GM21723 (cell line): Measurements from ENCODE around the gene RADX.
"Not testable (repeated sequence)": the region's sequence is repeated elsewhere in the genome, so short reads cannot be mapped to it uniquely, and the experiment has no call there.

Experiments
- ATAC-seq: cut with Tn5 transposase; IDR thresholded peaks from one replicate; pipeline ENCODE4 v1.9.1; 2021; ENCODE audit warnings: mild to moderate bottlenecking, moderate library complexity; ENCODE audit not compliant: unreplicated experiment

RADX gene

DNA sequence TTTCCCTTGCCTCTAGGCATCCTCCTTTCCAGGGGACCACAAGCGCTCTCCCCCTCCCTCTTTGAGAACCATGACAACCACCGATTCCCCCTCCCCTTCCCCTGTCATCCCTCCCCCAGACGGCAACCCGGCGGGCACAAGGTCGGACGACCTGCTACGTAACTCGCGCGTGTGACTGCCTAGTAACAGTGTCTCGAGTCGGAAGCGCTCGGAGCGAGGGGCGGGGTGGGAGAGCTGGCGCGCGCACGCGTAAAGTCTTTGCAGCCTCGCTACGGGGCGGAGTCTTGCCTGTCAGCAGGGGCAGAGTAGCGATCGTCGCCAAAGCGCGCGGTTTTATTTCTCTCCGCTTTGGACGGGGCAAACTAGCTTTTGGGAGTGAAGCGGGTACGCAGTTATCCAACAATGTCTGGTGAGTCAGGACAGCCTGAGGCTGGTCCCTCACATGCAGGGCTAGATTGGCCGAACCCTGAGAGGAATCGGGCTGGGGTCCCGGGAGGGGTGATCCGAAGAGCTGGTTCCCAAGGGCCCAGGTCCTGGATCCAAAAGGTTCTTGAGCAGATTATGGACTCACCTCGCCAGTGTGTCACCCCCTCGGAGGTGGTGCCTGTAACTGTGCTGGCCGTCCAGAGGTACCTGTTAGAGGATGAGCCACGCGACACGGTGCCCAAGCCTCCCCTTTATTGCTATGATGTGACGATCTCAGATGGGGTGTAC lies at the start of gene RADX:
TSS of gene RADX (plus strand) at position 300 of the 714 bp plus-strand sequence. CDS start at position 403, 103 bp downstream.
- ATAC-seq, result peak; percentile 96

DNA sequence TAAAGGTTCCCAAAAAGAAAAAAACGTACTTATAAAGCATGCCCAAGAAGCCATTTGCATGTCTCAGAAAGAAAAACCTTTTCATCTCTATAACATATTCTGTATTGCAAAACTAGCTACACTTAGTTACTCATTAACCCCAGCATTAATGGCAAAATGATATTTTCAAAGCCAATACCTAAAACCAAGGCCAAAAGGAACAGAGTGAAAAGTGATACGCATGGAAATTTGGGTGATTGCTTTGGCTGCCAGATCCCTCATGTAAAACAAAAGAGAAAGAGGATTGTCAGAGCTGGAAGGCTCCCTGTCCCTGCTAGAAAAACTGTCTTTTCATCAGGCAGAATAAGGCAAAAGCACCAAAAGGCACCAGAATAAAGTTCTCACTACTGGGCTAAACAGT lies 46.8 kb upstream of the RADX start:
- no peak for ATAC-seq

DNA sequence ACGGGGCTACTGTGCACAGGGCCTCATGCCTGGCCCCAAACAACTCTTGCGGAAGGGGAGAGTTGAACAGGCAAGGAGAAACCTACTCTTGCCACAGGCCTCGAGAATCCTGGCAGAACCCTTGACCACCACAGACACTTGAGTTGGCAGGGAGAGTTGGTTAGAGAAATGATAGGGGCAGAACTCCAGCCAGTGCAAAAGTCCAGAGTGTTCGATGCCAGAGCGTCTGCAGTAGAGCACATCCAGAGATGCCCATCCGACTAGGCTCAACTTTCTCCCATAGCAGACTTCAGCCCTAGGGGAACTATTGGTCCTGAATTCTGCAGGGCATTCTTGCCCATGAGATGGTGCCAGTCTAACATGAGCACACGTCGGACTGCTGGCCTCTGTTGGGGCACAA lies 45.4 kb upstream of the RADX start:
- no peak for ATAC-seq

DNA sequence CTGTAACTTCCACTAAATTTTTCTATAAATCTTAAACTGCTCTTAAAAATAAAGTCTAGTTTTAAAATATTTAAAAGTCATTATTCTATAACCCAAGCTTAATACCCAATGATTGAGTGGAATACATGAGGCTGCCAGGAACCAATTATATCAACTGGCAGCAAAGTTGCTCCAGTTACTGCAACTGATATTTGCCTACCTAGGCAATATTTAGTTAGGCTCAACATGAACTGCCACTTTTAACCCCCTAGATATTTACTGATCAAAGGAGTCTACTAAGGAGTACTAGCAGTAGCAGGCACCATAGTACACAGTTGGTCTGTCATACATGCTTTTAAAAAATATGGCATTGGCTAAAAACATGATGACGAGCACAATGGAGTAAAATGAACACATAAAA lies 29.9 kb upstream of the RADX start:
- no peak for ATAC-seq

GRCh38 chrX:106585478-106585877 lies 26.3 kb upstream of the RADX start:
- ATAC-seq, result no peak

- ATAC-seq, result no peak
These were observed 23.0 kb upstream of the RADX start for GRCh38 chrX:106588801-106589200.

DNA sequence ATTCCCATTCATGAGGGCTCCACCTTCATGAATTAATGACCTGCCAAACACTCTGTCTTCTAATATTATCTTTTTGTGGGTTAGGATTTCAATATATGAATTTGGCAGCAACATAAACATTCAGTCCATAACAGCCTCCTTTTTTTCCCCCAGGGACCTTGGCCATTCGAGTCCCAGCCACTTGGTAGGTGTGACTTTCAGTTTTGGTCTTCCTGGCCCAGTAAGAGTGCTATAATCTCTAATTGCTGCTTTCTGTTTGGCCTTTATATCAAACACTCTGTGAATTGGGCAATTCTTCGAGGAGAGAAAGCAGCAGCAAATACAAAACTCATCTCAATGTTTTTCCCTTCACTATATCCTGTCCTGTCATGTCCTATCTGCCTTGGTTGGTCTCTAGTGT lies 12.4 kb upstream of the RADX start:
- no peak for ATAC-seq

DNA sequence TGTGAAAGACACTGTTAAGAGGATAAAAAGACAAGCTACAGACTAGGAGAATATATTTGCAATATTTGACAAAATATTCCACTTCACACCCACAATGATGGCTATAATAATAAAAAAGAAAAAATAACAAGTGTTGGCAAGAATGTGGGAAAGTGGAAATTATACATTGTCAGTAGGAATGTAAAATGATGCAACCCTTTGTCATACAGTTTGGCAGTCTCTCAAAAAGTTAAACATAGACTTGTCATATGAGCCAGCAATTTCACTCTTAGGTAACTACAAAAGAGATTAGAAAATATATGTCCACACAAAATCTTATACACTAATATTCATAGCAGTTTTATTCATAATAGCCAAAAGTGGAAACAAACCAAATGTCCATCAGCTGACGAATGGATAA lies 5.2 kb upstream of the RADX start:
- ATAC-seq, result no peak

- ATAC-seq, result no peak
These were observed 3.8 kb upstream of the RADX start for GRCh38 chrX:106608016-106608415.

DNA sequence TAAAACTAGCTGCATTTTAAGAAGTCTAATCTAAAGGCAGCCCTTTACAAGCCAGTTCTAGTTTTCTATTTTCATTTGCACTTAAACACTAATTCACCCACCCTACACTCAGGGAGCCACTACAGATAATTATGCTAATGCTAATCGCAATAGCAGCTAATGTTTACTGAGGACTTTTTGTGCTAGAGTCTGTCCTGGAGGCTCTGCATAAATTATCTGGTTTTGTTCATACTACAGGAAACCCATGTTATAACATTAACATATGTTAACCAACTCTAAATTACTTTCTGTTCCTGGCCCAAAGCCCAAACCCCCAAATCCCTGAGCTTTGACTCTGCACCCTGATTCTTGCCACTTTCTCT lies 480 bp upstream of the RADX start:
- ATAC-seq, result peak; percentile 12

DNA sequence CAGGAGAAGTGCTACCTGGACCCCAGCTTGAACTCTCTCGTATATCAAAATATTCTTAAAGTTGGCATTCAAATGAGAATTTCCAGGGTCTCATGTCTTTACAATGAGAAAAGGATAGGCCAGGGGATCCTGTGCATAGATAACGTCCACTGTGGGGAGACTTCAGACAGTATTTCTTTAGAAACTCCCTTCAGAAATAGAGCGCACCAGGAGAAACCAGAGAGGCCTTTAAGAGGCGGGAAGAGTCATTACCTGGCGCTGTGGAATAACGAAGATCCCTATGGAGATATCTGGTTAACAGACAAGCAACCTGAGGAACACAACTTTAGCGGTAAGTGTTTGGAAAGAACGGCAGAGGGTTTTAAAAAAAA lies 600 bp downstream of the RADX start:
- ATAC-seq, result peak; percentile 30

DNA sequence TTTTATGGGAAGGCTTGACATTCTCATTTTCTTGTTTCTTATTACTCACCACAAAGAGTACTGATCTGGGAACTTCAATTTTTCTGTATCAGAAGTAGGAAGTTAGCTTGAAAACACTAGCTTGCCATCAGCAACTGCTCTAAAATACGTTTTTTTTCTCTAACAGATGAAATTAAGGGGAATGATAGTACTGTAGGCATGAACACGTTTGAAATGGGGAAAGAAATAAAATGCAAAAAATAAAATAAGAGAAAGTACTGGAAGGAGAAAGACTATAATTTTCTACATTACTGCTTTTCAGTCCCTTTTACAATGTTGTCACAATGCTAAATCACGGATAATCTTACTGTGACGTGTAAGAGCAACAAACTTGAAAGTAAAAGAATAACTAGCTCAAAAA lies 1.5 kb downstream of the RADX start:
- no peak for ATAC-seq

GRCh38 chrX:106615041-106615440 lies 3.3 kb downstream of the RADX start:
- ATAC-seq, result no peak

GRCh38 chrX:106619797-106620196 lies 8.0 kb downstream of the RADX start:
- no peak for ATAC-seq

GRCh38 chrX:106621836-106622235 lies 10.1 kb downstream of the RADX start:
- no peak for ATAC-seq

GRCh38 chrX:106626789-106627188 lies 15.0 kb downstream of the RADX start:
- ATAC-seq, result no peak

DNA sequence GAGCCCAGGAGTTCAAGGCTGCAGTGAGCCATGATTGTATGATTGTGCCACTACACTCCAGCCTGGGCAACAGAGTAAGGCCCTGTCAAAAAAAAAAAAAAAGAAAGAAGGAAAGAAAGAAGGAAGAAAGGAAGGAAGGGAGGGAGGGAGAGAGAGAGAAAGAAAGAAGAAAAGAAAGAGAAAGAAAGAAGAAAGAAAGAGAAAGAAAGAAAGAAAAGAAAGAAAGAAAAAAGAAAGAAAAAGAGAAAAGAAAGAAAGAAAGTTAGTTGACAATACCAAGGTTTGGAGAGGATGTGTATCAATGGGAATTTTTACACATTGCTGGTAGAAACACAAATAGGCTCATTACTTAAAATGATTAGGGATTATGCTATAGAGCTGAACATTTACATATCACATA lies 19.8 kb downstream of the RADX start:
- ATAC-seq, result no peak

DNA sequence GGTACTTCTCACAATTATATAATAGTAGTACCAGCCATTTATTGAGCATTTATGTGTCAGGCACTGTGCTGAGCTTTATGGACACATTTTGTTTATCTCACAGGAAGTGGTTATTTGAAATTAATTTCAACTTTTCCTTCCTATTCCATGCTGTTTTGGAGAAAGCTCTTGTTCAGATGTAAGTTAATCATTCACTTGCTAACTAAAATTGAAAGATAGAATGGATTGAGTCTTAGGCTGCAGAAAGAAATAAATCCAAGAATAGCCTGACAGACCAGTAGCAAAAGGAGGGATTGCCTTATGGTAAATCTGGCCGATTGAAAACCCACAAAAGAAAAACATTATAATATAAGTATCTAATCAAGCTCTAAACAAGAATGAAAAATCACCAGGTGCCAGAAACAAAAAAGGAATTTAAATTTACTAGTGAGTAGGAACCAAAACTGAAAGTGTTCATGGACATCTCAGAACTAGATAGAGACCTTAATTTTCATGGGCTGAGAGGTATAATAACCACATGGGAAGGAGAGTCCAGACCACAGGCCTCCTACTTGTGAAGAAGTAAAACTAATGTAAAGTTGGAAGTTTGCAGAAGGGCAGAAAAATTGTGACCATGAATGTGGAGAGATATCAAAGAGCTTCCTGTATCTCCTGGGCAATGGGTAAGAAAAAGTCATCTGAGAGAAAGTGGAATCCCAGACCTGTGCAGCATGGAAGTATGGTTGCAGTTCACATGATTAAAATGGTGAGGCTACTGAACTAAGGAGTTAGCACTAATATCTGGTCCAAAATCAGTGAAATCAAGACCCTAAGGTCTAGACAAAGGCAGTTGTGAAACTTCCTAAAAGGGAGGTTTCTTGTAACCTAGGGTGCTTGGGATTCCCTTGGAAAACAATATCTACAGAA lies 38.0 kb downstream of the RADX start:
- peak; percentile 95 for ATAC-seq

- not testable (repeated sequence) for ATAC-seq
These were observed 41.8 kb downstream of the RADX start for GRCh38 chrX:106653625-106654024.

DNA sequence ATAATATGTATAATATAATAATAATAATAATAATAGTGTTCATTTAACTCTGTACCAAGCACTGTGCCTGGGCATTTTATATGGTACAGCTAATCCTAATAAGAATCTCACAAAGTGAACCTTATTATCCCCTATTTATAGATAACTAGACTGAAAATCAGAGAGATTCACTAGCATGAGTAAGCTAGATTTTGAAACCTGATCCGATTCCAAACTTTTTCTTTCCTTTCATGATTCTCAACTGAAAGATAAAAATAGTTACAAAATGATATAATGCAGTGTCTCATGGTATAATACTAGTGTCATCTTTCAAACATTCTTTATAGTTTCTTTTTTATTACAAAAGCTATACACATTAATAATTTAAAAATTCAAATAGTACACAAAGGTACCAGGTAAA lies 58.9 kb downstream of the RADX start:
- ATAC-seq, result no peak

DNA sequence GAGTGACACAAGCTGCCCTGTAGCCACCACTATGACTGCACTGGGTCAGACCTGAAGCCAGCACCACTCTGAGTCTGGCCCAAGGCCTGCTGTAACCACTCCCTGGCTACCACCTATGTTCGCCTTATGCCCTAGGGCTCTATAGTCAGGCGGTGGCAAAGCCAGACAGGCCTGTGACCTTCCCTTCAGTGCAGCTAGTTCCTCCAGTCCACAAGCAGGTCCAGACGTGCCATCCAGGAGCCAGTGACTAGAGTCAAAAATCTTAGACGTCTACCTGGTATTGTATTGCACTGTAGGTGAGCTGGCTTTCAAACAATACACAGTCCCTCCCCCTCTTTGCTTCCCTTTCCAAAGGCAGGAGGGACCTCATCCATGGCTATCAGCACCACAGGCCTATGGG lies 60.7 kb downstream of the RADX start:
- no peak for ATAC-seq

DNA sequence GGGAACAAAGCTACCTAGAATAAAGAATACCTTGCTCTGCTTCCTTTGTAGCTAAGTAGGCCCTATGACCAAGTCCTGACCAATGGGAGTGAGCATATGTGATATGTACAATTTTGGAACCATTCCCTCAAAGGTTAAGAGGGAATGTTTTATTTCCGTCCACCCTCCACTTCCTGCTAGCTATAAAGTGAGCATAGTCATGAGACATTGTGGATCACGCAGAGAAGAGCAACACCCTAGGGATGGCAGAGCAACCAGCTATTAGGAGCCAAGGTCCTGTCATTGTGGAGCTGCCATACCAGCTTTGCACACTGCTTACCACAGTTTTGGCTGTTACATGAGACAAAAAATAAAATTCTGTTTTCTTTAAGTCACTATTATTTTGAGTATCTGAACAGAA lies 68.9 kb downstream of the RADX start:
- no peak for ATAC-seq
